NCI-H1417 treated with DMSO at 0.1 percent for 48 hours (cell line): Measurements from ENCODE around the gene OXSM.

Source experiments
- DNase-seq: peaks from one replicate; lab custom pipeline; 2025; lab: John Stamatoyannopoulos, UW

Gene OXSM

GRCh38 chr3:25804676-25805075 is 14.8 kb downstream of the OXSM start:
- DNase-seq: no peak

DNA sequence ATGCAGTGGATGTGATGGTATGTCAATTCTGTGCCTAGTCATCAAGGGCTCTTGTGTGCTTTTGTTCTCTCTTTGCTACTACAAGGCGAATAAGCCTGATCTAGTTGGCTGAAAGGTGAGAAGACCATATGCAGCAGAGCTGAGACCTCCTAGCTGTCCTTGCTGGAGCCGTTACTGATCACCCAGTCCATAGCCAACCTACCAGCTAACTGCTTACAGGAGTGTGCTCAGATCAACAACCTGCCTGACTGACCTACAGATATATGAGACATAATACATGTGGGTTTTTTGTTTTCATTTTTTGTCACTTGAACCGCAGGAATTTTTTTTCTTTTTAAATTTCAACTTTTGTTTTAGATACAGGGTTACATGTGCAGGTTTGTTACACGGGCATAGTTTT is 22.8 kb downstream of the OXSM start:
- DNase-seq: no peak

DNA sequence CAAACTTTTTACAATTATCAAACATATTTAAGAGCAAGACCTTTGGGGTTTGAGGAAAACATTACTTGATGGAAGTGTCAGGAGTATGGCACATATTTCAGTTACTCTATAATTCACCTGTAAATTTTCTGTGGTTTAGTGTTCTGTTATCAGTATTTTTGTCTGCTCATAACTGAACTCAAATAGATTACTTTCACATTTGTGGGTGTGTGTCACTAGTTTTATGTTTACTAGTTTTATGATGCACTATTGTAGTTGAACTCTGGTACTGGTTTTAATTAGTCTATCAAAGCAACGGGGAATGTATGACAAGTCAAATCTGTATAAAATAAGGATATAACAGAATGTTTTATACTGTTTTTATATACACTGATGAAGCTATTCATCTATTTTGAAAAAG is 27.2 kb downstream of the OXSM start:
- no peak for DNase-seq

GRCh38 chr3:25817638-25818037 is 27.7 kb downstream of the OXSM start:
- DNase-seq: no peak

- DNase-seq: no peak
Observed at GRCh38 chr3:25818335-25818734, 28.4 kb downstream of the OXSM start.

GRCh38 chr3:25820366-25820765 is 30.5 kb downstream of the OXSM start:
- DNase-seq: no peak

- DNase-seq: no peak
Observed at GRCh38 chr3:25820816-25821486, 31.1 kb downstream of the OXSM start.

DNA sequence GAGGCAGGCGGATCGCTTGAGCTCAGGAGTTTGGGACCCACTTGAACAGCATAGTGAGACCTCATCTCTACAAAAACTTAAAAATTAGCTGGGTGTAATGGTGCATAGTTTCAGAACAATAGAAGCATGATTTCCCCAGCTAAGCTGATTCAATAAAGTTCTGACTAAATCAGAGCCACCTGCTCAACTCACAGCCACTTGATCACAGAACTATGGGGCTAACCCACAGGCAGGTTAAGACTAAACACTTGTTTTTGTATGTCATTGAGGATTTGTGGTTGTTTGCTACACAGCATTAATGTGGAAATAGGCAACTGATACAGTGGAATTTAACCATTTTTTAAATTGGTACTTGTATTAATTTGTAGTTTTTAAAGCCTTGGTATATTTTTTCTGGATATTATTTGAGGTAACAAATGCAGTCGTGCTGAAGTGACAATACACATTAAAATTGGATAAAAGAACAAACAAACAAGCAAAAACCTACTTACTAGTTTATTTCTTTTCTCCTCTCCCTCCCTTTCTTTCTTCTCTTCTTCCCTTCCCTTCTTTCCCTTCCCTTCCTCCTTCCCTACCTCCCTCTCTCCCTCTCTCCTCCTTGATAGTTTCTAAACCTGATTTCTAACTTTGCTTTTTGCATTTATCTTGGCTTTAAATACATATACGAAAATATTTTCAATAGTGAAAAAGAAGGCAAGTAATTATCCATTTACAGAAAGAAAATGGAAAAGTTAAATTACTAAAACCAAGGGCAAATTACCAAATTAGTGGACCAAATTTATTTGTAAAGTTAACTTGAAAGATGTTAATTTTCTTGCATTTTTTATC is 32.1 kb downstream of the OXSM start:
- no peak for DNase-seq

- DNase-seq: no peak
Observed at GRCh38 chr3:25823314-25823713, 33.4 kb downstream of the OXSM start.

- no peak for DNase-seq
Observed at GRCh38 chr3:25826510-25826909, 36.6 kb downstream of the OXSM start.

DNA sequence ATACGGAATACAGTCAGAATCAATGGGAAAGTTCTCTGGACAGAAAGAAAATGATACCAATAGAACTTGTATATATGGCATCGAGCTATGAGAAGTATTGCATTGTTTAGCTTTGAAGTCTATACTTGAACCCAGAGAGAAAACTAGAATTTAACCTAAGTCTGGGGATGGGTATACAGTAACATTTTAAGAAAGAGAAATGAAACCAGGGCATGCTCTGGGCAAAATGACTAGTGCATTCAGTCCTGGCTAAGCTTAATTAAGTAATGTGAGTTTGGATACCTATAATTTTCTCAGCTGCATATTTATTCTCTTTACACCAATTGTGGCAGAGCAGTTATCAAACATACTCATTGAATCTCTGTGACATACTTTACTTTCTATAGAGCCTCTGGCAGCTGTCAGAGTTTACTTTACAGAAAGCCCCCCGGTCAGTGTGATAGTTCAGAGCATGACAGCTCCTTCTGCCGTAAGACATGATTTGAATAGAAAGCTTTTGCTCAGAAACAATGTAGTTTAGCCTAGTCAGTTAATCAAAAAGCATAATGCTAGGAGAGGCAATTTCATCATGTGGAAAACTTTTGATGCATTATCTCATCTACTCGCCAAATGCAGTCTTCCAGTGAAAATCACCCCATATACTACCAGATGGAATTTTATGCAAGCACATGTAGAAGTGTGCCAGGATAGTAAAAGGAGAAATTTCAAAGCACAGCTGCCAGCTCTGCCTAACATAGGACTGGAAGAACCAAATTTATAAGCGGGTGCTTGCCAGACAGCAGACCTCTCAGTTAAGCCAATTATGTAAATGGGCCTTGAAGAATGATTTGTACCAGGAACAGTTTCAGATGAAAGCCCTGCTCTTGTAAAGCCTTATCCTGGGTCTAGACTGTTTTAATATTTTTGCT is 40.7 kb downstream of the OXSM start:
- DNase-seq: no peak

DNA sequence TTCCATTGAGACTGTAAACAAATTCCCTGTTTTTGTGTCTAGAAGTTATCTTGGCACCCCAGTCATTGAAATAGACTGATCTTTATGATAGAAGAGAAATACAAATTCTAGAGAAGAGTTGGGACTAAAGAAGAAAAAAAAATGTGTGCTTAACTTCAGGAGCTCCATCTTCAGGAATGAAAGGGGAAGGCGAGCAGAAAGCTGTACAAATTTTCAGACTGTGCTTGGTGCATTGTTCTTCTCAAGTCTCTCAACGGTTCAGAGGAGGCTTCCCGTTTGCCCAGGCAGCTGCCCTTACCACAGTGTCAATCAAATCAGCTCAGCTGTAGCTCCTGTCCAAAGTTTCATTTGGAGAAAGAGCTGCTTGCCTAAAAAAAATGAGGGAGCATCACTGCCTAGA is 41.7 kb downstream of the OXSM start:
- no peak for DNase-seq

DNA sequence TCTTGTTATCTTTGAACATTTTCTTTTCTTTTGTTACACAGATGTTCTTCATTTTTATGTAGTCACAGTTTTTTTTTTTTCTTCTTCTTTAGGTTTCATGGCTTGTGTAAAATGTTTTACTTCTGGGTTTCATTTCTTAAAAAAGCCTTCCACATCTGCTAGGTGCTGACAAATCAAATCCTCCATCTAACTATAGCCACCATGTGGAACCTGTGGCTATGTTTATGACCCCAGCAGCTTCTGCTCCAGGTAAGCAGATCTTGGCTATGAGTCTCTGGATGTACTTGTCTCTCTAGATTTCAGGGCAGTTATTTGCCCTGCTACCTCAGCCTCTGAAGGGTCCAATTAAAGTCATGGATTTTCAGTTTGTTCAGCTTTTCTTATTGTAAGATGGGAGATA is 44.5 kb downstream of the OXSM start:
- DNase-seq: no peak

DNA sequence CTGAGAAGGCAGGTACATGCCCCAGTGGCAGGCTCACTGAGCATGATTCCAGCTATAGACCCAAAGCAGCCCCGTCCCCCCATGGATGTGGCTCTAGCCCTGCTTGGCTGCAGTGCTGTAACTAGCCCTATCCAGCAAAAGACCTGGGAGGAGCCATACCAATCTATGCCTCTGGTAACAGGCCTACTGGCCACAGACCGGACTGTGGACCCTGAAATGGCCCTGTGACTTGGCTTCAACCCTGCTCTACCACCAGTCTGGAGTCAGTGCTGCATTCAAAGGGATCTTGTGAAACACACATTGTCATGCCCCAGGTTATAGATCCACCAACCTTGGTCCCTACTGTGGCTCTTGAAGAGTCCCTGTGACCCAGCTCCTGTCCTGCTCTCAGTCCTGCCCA is 46.7 kb downstream of the OXSM start:
- DNase-seq: no peak

- no peak for DNase-seq
Observed at GRCh38 chr3:25837038-25837437, 47.1 kb downstream of the OXSM start.

GRCh38 chr3:25840099-25840498 is 50.2 kb downstream of the OXSM start:
- no peak for DNase-seq

- no peak for DNase-seq
Observed at GRCh38 chr3:25843332-25843731, 53.4 kb downstream of the OXSM start.
